Erythroblast (primary cell): ENCODE measurements around the gene VCPKMT.
"Not testable (repeated sequence)": the region's sequence is repeated elsewhere in the genome, so short reads cannot be mapped to it uniquely, and the experiment has no call there.

Source experiments
- GATA1 ChIP-seq: IDR thresholded peaks from 2 replicates; pipeline ENCODE4 v1.6.1; 2011; ENCODE audit warnings: low read depth, mild to moderate bottlenecking, control low read depth, low read length, moderate library complexity
- POLR2A ChIP-seq: IDR thresholded peaks from 2 replicates; pipeline ENCODE4 v1.6.1; 2011; ENCODE audit warnings: mild to moderate bottlenecking, low read length

- not testable (repeated sequence) for TF ChIP-seq POLR2A, GATA1
These were observed 37.3 kb downstream of the VCPKMT start for GRCh38 chr14:50079103-50079502.
